Testis (tissue), 3 donors: ENCODE results near the gene EYA2. TPM values are rescaled to one million over a fixed set of nuclear protein-coding genes. Genes with fewer than 3 reads are reported as not detected.
A peak's percentile ranks its signal among the peaks of the same experiment; 100 is the strongest.

Experiments
- DNase-seq: peaks from one replicate; pipeline ENCODE4 v3.0.0-alpha.2; 2019
- H3K27ac ChIP-seq, 2 donors: fragments of 200-600 bp; sonication (generic); one replicate each; pipeline ENCODE4 v1.5.1; 2019
- H3K27me3 ChIP-seq: fragments of 200-600 bp; sonication (generic); one replicate; pipeline ENCODE4 v1.5.1; 2019
- H3K36me3 ChIP-seq: fragments of 200-600 bp; sonication (generic); one replicate; pipeline ENCODE4 v1.5.1; 2017; ENCODE audit warnings: low read depth; ENCODE audit errors: missing control alignments
- H3K4me1 ChIP-seq: fragments of 200-600 bp; sonication (generic); one replicate; pipeline ENCODE4 v1.5.1; 2019
- H3K4me3 ChIP-seq, 2 donors: fragments of 200-600 bp; sonication (generic); one replicate each; pipeline ENCODE4 v1.5.1; 2017 to 2019
- H3K9me3 ChIP-seq: fragments of 200-600 bp; sonication (generic); one replicate; pipeline ENCODE4 v1.5.1; 2017
- POLR2A ChIP-seq: fragments of 450-650 bp; IDR thresholded peaks from one replicate; pipeline ENCODE4 v1.6.1; 2017; ENCODE audit warnings: antibody characterized with exemption, mild to moderate bottlenecking, moderate library complexity
- WGBS, 2 donors: methylation state at CpG; one replicate each; pipeline ENCODE4 v1.1.5; 2018; 5-methylcytosine and 5-hydroxymethylcytosine counted together
- intact Hi-C: fragments of 100-400 bp; cut with DNase I; formaldehyde crosslinking; loops from one replicate; pipeline ENCODE4 v1.15.1; 2023; ENCODE audit warnings: low total_unique reads
- polyA plus RNA-seq: library from polyadenylated mRNA; stranded (reverse); fragments of 350-450 nt; fragmentation: Illumina TruSeq; extraction: RNeasy Lipid Tissue Mini Kit (QIAGEN cat#74804); gene quantifications from one replicate; pipeline ENCODE4 v1.2.3, GENCODE V29; 2014; ENCODE audit warnings: low read depth, low replicate concordance; ENCODE audit not compliant: insufficient read depth
- total RNA-seq, 2 donors: library from RNA; depleted of rRNA; stranded (reverse); fragments of >200 nt; gene quantifications; one replicate each; pipeline ENCODE4 v1.2.3, GENCODE V29; 2016
- TF ChIP-seq, protein P1 (sequence below), 3 experiments: fragments of 450-650 bp in 2 of 3; fragments of 200-600 bp in 1 of 3; sonication (generic) in 1 of 3; IDR thresholded peaks; one replicate each; pipeline ENCODE4 v1.5.1; 2016 to 2019; ENCODE audit warnings: antibody characterized with exemption in 3 of 3, mild to moderate bottlenecking in 2 of 3, moderate library complexity in 1 of 3

The EYA2 gene
- total and polyA plus RNA-seq, 3 donors from 2014 or later: 14.6 to 17.2 (median 16.2) TPM

DNA sequence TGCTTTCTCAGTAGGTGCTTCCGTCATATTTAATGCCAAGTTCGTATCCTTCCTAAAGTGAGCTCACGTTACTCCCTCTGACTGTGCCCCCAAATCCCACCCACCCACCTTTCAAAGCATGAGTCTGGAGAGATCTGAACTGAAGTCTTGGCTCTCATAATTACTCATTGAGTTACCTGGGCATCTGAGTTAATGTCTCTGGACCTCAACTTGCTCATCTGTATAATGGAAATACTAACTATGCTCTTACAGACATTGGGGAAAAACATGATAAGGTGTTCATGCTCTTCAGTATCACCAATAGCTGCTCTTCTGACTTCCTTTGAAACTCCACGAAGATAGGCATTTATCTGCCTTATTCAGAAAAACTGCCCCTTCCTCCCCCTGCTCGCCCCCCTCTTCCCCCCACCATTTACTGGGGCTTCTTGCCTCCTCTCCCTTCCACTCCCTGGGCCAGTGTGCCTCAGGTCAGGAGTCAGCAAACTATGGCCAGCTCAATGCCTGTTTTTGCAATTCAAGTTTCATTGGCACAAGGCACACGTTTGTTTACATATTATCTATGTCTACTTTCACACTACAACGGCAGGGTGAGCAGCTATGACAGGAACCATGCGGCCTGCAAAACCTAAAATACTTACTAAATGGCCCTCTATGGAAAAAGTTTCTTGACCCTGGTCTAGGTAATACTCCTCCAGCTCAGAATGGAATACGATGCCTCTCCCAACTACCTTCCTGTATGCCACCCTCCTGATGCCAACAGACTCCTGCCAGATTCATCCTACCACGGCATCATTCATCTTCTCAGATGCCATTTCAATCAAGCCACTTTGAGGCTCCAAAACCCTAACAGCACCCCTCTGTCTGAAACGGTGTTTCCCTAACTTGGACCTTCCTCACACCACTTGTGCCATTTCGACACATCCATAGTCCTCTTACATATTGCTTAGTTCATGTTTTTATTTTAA, 323.1 kb downstream of the EYA2 start:
- WGBS, 2 donors: 81 to 83% methylated on average over 12 of the region's 12 CpGs
- no peaks in the 10 kb centered on the region for H3K4me1 ChIP-seq
- no peaks in the 10 kb centered on the region for H3K27me3 ChIP-seq
- no peaks in the 10 kb centered on the region for H3K36me3 ChIP-seq
- no peak overlapping the region for H3K4me3 ChIP-seq
- TF ChIP-seq POLR2A: no peak
- TF ChIP-seq, protein P1, sequence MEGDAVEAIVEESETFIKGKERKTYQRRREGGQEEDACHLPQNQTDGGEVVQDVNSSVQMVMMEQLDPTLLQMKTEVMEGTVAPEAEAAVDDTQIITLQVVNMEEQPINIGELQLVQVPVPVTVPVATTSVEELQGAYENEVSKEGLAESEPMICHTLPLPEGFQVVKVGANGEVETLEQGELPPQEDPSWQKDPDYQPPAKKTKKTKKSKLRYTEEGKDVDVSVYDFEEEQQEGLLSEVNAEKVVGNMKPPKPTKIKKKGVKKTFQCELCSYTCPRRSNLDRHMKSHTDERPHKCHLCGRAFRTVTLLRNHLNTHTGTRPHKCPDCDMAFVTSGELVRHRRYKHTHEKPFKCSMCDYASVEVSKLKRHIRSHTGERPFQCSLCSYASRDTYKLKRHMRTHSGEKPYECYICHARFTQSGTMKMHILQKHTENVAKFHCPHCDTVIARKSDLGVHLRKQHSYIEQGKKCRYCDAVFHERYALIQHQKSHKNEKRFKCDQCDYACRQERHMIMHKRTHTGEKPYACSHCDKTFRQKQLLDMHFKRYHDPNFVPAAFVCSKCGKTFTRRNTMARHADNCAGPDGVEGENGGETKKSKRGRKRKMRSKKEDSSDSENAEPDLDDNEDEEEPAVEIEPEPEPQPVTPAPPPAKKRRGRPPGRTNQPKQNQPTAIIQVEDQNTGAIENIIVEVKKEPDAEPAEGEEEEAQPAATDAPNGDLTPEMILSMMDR (IDR thresholded peaks at IDR 0.05): no peak
- intact Hi-C loops: no loop called here
- no peak for DNase-seq
- no peak overlapping the region for H3K27ac ChIP-seq
- H3K9me3 ChIP-seq: no peaks in the 10 kb centered on the region

DNA sequence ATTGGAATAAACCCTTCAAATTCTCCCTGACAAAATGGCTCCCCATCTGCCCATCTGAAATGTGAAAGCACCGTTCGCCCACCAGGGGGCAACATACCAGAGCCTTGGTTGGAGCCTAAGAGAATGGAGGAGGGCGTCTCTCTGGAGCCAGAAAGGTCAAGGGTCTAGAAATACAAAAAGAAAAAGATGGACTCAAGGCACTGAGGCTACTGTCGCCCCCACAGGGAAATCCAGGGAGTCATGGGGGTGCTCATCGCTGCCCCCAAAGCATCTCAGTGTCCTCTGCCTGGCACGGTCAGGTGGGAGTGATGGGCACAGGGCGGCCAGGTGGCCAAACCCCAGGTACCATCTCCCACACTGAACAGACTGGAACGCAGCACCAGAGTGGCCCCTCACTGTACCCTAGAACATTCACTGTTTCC, 325.5 kb downstream of the EYA2 start:
- Histone ChIP-seq H3K27ac (no peak overlapping the region), H3K27me3 (no peaks in the 10 kb centered on the region), H3K9me3 (no peaks in the 10 kb centered on the region), H3K36me3 (no peaks in the 10 kb centered on the region), H3K4me1 (no peaks in the 10 kb centered on the region), H3K4me3 (no peak overlapping the region)
- WGBS, 2 donors: 89 to 93% methylated on average over 8 of the region's 8 CpGs
- TF ChIP-seq, protein P1 (IDR thresholded peaks at IDR 0.05): peak in 2 of 3 experiments; percentile 20 to 56
- TF ChIP-seq POLR2A: no peak
- DNase-seq: peak; percentile 57
- intact Hi-C loops: no loop called here

DNA sequence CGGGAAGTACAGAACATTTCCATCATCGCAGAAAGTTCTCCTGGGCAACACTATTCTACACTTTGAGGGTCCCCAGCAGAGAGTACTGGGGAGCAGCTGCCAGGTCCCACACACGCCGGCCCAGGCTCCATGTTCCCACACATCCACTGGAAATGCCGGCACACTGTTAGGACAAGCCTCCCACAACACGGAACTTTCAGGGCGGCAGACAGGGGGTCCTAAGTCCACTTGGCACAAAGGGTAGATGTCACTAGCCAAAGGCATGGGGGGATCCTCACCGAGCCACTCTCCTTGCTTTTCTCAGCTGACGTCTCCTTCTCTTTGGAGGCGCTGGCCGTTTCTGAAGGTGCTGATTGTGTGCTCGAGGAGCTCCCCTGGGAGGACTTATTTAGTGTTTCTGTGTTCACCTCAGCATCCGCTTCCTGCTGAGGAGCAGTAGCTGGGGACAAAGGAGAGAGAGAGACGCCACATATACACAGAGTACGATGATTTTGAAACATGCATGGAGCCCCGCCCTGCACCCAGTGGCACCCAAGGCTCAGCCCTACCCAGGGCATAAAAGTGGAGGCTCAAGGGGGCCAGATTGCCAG, 326.5 kb downstream of the EYA2 start:
- Histone ChIP-seq H3K27ac (no peak overlapping the region), H3K36me3 (no peaks in the 10 kb centered on the region)

DNA sequence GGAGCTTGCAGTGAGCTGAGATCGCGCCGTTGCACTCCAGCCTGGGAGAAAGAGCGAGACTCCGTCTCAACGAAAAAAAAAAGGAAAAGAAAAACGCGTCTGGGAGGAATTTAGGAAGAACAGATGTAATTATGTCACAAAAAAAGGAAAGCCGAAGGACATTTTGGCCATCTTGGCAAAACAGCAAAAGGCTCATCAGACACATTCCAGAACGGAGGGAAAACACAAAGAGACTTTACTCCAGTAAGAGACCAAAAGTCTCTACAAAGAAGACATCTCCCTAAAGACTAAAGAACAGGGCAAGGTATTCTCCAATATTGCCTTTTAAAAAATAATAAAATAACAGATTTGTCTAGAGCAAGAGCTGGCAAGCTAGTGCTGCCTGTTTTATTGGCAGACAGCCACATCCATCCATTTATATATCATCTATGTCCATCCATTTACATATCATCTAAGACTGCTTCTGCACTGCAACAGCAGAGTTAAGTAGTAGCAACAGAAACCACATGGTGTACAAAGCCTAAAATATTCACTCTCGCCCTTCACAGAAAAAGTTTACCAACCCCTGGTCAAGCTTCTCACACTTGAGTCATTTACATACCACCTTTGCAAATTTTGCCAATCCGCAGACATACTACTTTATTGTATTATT, 328.0 kb downstream of the EYA2 start:
- H3K27ac ChIP-seq: no peak overlapping the region
- H3K4me1 ChIP-seq: no peaks in the 10 kb centered on the region
- H3K9me3 ChIP-seq: no peaks in the 10 kb centered on the region
- 78 to 81% methylated on average over 12 of the region's 12 CpGs for WGBS, 2 donors
- H3K36me3 ChIP-seq: no peaks in the 10 kb centered on the region
- no peak overlapping the region for H3K4me3 ChIP-seq
- no peak for TF ChIP-seq POLR2A
- TF ChIP-seq, protein P1 (IDR thresholded peaks at IDR 0.05): no peak
- no peak for DNase-seq
- no peaks in the 10 kb centered on the region for H3K27me3 ChIP-seq
- intact Hi-C loops: no loop called here

More for the DNA sequence above, 326.5 kb downstream of the EYA2 start:
- TF ChIP-seq, protein P1 (IDR thresholded peaks at IDR 0.05): no peak
- no peak for TF ChIP-seq POLR2A
- Histone ChIP-seq H3K4me1 (no peaks in the 10 kb centered on the region), H3K27me3 (no peaks in the 10 kb centered on the region), H3K4me3 (no peak overlapping the region), H3K9me3 (no peaks in the 10 kb centered on the region)
- DNase-seq: no peak
- intact Hi-C loops: no loop called here
- WGBS, 2 donors: 84 to 90% methylated on average over 13 to 16 of the region's 16 CpGs
